Activated CD4-positive, CD25-positive, alpha-beta regulatory T cell treated with anti-CD3 and anti-CD28 coated beads, Interleukin-2, amount 50 U/mL, for 72 hours (primary cell): ENCODE data around the gene PLAGL2.

ENCODE experiments used
- DNase-seq: peaks from one replicate; pipeline ENCODE4 v3.0.0; 2021

PLAGL2 gene

DNA sequence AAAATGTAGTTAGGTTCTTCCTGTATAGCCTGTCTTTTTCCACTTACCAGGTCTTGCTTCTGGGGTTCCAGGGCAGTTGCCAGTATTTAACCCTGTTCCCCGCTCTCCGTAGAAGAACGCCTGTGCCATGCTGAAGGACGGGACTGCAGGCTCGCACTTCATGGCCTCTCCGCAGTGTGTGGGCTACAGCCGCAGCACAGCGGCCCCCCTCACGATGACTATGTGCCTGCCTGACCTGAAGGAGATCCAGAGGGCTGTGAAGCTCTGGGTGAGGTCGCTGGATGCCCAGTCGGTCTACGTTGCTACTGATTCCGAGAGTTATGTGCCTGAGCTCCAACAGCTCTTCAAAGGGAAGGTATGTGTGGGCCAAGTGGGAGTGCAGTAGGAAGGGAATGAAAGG is 23.2 kb upstream of the PLAGL2 start:
- no peak for DNase-seq

DNA sequence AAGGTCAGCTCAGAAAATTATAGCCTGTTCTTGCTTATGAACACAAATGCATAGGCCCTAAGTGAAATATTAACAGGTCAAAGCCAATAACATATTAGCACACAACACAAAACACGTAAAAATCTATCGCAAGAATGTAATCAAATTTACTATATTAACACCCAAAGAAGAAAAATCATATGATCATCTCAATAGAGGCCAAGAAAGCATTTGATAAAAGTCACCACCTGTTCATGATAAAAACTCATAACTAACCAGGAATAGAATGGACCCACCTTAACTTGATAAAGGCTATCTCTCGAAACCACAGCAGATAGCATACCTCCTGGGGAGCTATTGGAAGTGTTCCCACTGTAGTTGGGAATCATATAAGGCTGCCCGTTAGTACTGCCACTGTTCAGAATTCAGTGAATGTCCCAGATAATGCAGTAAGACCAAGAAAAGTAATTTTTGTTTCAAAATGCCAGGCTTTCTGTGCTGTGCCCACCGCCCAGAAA is 21.8 kb upstream of the PLAGL2 start:
- DNase-seq = no peak

DNA sequence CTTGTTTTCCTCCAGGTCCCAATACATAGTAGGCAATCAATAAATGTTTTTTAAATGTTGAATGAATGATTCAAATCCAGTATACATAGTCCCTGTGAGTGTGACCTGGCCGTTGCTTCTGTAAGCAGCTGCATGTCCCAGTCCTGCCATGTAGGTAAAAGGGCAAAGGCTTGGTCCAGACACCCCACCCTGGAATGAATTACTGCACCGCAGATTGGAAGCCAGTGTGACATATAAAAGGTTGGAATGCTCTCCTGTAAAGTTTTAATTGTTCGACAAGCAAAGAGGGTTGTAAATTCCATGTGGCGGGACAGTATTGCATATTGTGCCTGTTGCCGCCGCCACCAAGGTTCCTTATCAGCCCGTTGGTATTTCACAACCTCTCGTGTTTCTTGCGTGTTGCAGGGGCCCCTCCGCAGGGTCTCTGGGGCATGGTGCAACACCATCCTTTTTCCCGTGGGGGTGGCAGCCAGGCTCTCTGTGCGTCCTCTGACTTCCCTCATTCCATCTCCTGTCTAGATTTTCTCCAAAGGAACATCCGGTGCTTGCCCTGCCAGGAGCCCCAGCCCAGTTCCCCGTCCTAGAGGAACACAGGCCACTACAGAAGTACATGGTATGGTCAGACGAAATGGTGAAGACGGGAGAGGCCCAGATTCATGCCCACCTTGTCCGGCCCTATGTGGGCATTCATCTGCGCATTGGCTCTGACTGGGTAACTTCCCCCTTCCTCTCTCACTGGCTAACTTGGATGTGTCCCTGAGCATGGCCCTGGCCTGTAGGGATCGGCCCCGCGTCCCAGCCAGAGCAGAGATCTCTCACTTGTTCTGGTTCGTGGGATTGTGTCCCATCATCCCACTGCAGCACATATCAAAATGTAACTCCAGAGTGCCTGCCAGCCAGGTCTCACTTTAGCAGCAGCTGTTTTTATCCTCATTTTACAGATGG is 20.5 kb upstream of the PLAGL2 start:
- no peak for DNase-seq

DNA sequence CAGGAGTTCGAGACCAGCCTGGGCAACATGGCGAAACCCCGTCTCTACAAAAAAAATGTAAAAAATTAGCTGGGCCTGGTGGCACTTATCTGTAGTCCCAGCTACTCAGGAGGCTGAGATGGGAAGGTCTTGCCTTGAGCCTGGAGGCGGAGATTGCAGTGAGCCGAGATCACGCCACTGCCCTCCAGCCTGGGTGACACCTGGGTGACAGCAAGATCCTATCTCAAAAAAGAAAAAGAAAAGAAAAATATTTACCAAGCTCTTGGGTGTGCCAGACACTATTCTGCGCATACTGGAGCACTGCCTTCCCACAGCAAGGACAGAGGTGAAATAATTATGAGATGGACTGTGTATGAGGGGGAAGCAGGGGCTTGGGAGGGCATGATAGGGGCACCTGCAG is 19.8 kb upstream of the PLAGL2 start:
- DNase-seq = no peak

DNA sequence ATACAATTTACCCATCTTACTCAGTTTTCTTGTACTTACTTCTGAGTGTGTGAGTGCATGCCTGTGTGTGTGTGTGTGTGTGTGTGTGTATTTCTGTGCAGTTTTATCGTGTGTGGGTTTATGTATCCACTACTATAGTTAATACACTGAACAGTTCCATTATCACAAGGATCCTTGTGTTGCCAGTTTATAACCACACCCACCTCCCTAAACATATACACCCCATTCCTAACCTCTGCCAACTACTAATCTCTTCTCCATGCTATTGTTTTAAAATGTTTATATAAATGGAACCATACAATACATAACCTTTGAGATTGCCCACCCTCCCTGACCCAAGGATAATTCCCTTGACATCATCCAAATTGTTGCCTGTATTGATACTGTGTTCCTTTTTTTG is 18.8 kb upstream of the PLAGL2 start:
- DNase-seq = no peak

DNA sequence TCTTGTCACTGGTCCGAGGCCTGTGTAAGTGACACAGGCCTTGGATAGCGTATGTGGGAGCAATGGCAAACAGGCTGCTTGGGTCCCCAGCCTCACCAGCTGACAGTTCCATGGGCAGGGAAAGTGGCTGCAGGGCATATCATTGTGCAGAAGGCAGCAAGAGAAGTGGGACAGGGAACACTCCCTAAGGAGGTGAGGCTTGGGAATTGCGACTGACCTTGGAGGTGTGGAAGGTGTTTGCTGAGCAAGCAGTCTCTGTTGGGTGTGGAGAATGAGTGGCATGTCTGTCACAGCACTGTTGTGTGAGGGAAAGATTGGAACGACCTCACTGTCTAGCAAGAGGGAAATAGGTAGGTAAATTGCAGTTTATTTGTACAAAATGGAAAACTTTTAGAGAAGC is 16.9 kb upstream of the PLAGL2 start:
- DNase-seq = no peak

DNA sequence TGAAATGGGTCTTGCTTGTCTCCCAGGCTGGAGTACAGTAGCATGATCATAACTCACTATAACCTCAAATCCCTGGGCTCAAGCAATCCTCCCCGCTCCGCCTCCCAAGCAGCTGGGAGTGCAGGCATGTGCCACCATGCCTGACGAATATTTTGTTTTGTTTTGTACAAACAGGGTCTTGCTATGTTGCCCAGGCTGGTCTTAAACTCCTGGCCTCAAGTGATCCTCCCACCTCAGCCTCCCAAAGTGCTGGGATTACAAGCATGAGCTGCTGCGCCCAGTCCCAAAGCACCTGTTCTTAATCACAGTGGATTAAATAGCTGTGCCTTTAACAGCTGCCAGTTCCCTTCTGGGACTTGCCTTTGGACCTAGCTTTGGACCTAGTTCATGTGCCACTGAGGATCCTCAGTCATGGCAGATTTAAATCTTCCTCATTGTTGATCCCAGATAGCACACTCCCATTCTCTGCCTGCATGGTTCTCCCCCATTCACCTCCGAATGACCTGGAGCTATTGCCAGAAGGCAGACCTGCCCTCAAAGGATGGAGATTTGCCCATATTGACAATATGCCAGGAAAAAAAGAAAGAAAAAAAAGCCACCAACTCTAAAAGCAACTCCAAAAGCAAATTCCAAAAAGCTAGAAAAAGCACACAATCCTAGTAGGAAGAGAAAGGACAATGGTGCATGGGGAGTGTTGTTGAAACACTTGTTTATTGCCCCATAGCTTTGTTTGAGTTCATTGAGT is 10.8 kb upstream of the PLAGL2 start:
- no peak for DNase-seq

DNA sequence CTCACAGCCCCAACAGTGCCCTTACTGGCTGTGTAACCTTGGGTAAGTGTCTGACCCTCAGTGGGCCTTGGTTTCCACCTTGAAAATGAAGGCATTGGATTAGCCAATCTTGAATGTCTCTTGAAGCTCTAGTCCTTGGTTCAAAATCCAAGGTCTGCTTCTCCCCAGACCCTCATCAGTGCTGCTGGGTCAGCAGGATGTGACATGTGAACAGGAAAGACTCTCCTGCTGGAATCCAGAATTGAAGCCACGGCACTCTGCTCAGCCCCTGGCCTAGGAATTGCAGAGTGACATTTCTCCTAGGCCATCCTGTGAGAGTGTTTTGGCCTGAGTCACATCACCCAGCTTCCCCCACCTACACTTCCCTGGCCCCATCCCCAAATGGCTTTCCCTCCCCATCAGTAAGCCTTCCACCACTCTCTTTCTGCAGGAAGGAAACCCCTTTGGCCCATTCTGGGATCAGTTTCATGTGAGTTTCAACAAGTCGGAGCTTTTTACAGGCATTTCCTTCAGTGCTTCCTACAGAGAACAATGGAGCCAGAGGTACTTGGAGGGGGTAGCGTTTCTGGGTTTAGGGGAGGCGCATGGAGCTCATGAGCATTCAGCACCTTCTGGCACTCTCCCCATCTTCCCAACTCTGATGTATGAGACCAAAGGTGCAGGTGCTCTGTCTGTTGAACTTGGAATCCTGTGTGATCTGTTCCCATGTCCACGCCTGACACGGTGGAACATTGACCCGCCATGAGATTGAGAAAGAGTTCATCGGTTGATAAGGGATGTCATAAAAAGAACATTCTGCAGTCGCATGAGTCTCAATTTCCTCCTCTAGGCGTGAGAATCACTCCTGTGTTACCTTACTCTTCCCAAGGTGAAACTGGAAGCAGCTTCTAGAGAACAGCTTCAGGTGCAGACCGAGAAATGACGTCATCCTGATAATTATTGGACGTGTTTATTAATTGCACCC is 8.9 kb upstream of the PLAGL2 start:
- DNase-seq = no peak

DNA sequence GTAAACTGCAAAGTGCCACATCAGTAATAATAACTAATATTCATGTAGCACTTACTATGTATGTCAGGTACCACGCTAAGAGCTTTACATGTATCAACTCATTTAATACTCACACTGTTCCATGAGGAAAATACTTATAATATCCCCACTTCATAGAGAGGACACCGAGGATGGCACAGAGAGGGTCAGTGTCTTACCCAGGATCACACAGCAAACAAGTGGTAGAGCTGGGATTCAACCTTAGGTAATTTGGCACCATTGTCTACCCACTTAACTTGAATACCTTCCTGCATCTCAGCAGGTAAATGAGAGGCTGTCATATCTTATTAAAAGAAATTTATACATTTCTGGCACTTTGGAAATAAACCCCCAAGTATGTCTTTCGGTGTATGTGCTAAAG is 8.2 kb upstream of the PLAGL2 start:
- DNase-seq = no peak

DNA sequence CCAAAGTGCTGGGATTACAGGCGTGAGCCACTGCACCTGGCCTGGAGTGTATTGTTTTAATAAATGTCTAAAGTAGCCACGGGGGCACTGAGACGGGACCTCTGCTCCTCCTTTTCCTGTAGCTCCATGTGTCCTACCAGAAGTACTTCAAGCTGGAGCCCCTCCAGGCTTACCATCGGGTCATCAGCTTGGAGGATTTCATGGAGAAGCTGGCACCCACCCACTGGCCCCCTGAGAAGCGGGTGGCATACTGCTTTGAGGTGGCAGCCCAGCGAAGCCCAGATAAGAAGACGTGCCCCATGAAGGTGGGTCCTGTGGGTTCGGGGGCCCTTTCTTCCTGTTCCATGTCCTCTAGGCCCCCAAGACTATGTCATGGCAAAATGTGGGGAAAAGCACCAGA is 7.6 kb upstream of the PLAGL2 start:
- no peak for DNase-seq

DNA sequence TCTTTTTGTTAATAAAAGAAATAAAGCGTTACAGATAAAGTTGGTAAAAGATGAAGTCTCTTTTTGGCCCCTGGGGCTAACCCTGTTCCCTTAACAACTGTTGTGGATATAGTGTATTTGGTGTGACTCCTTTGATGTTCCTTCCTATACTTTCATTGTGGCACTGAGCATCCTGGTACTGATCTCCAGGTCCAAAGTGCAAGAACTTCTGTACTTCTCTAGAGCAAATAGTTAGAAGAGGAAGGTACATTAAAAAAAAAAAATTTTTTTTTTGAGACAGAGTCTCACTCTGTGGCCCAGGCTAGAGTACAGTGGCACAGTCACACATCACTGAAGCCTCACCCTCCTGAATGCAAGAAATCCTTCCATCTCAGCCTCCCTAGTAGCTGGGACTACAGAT is 6.3 kb upstream of the PLAGL2 start:
- DNase-seq = no peak

DNA sequence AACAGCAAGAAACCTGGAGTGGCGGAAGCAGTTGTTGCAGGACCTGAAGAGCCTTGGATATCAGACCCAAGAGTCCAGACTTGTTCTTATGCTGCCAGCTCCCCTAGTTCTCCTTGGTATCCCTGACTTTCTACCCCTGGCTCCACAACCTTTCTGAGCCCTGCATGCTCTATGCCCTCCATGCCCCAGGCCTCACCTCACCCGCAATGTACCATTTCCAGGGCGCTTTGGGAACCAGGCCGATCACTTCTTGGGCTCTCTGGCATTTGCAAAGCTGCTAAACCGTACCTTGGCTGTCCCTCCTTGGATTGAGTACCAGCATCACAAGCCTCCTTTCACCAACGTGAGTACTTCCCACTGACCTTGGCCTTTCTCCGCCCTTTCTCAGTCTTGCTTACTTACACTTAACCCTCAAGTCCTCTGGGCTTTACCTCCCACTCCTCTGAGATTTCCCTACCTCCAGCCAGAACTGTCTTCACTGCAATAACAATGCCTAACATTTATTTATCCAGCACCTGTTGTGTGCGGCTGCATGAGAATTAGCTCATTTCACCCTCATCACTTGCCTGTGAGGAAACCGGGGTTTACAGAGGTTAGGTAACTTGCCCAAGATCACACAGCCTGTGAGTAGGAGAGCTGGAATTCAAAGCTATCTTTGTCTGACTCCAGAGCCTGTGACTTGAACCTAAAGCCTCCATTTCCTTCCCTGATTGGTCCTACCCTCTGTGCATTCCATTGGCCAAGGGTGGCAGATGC is 2.5 kb upstream of the PLAGL2 start:
- DNase-seq = no peak

DNA sequence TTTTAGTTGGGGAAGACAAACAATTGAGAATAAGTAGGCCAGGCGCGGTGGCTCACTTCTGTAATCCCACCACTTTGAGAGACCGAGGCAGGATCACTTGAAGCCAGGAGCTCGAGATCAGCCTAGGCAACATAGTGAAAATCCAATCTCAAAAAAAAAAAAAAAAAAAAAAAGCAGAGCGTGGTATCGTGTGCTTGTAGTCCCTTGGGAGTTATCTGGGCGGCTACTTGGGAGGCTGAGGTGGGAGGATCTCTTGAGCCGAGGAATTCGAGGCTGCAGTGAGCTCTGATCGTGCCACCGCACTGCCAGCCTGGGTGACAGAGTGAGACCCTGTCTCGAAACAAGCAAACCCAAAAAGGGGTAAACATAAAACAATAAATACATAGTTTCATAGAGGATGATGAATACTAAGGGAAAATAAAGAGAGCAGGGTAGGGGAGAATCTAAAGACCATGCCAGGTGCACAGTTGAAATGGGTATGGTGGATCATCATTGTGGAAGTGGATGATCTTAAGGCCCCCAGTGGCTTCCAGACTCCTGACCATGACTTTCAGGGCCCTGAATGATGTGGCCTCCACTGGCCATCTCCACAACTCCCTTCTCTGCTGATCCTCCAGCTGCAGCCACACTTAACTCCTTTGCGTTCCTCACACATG is 1.1 kb upstream of the PLAGL2 start:
- DNase-seq = no peak

DNA sequence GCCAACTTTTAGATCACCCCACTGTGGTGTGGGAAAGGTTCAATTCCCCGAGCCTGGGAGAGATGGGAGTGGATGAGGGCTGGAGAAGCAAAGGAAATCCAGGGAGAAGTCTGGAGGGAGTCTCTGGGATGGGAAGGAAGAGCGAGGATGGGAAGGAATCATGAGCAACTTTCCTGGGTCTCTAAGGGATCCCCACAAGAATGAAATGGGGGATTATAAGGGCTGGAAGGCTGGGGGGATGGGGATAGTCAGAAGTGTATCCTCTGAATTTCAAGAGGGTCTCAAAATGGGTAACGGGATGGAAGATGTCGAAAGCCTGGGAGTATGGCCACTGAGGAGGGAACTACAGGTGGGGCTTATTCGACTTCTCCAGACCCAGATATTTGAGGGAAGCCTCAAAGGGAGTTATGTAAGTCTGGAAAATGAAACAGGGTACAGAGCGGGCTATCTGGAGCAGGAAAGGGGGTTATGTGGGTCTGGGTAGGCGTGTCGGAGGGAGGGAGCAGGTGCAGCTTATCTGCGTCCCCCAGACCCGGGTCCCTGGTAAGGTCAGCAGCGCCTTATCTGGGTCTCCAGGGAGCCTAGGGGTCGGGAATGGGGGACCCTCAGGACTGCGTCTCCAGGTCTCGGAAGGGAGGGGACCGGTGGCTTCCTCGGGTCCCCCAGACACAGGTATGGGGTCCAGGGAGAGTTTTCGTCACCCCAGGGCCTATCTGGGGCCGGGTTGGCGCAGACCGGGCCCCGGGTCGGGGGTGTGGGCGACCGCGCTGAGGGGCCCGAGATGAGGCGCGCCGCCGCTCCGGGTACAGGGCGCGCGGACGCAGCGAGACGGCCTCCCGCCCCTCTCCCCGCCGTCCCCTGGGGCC is 550 bp downstream of the PLAGL2 start:
- DNase-seq = no peak

DNA sequence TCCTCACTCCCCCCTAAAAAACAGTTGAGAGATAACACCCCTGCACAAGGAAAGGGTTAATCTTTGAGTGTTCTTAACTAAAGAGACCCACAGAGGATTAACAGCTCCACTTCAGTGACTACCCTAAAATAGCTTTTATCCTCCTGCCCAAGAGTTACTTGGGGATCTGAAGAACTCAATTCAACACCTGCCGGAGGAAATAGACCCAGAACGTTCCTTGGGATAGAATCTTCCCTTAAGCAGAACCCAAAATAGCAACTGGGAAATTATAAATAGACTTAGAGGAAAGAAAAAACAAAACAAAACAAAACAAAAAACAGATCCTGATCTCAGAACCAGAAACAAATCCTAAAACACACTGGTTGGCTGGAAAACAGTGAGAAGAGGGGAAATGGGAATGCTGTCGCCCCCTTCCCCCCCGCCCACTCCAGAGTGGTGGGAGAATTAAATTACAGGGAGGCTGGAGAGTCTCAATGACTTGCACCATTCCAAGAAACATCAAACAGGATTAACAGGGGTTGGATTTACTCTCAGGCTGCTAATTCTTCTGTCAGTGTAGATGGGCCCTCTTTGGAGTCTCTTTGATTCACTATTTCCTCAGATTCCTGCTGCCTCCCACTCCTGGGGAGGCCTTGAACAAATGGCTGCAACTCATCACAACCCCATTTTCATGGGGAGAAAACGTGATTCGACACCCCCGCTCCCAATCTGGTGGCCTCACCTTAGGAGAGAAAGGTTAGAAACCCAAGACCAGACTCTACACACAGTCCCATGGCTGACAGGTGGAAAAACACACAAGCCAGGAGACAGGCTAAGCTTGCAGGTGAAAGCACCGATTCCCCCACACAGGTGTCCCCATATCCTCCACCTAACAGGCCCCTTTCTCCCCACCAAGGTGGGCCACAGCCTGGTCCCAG is 1.4 kb downstream of the PLAGL2 start:
- no peak for DNase-seq

DNA sequence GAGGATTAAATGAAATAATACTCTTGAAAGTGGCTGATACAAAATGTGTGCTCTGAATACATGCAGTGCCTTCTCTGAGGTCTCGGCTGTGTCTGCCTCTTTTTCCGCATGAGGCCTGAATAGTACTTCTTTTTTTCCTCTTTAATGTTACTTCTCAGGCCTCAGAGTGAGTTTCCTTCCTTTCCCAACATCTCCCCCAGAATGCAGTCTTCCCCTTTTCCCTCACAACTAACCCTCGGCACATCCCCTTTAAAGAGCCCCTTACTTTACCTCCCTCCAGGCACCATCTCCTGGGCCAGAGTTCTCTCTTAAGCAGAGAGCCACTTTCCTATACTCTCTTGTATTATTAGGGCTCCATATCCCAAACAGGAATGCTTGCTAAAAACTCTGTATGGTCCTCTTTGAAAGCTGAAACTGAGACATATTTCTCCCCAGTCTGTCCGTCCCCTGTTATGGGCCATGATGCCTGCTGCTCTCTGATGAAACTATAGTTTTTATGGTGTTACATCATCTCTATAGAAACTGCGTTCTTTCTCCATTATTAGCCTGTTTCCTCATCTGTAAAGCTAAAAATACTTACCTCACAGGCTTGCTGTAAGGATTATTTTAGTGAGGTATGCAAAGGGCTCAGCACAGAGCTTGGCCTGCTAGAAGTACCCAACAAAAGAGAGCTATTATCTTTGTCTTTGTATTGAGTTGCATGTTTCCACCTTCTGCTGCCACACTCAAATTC is 2.3 kb downstream of the PLAGL2 start:
- no peak for DNase-seq

DNA sequence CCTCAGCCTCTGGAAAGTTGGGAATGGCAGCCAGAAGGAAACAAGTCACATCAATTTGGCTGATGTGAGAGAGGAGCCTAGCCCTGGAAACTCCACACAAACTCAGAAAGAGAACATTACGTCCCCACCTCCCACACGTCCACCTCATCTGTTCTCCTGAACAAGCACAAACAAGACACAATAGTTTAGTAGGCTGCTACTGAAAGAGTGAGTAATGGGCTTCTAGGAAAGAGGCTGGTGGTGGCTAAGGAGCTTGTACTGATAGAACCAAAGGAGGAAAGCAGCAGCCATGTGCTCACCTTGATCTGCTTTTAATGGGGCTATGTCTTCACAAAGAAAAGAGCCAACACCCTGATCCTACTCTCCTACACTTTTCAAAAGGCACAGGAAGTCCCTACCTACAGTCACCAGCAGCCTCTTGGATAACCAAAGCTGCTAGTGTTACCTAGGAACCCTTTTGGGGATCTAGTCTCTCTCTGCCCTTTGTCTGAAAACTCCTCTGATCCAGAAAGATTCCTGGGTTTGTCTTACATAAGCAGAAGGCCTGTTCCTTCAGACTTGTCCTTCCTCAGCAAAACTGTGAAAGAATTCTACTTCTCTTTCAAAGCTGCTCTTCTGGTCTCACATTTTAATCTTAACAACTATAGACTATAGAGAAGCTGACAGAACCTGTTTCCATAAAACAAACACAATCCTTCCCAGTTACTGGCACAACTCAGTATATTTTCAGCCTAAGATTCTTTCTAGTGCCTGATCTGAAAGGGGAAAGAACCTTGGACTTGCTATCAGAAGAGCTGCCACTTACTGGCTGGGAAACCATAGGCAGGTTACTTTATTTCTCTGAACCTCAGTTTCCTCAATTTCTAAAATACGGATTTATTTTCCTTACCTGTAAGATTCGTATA is 3.1 kb downstream of the PLAGL2 start:
- DNase-seq = no peak
